IPS DF 19.7 (cell line): ENCODE results near the gene RAI14.
"Not testable (repeated sequence)": the region's sequence is repeated elsewhere in the genome, so short reads cannot be mapped to it uniquely, and the experiment has no call there.

Source experiments
- DNase-seq: peaks from one replicate; pipeline ENCODE4 v3.0.0-alpha.2; 2013; ENCODE audit warnings: low read depth, low spot score

RAI14 gene

DNA sequence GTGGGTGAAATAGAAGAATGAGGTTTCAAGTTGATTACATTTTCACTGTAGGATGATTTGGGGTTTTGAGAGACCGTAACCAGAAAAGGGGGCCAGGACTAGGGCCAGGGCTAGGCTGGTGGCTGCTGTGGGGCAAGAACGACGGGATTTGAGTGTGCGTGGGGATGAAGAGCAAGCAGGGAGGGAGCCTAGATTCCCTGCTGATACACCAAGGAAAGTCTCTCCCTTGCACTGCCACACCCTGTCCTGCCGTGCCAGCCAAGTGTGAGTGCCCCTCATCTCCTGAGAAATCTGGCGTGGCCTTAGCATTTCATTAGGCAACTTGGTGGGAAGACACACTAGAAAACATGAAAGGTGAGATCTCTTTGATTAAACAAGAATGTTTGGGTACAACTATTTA is 42.6 kb downstream of the RAI14 start:
- DNase-seq = no peak

DNA sequence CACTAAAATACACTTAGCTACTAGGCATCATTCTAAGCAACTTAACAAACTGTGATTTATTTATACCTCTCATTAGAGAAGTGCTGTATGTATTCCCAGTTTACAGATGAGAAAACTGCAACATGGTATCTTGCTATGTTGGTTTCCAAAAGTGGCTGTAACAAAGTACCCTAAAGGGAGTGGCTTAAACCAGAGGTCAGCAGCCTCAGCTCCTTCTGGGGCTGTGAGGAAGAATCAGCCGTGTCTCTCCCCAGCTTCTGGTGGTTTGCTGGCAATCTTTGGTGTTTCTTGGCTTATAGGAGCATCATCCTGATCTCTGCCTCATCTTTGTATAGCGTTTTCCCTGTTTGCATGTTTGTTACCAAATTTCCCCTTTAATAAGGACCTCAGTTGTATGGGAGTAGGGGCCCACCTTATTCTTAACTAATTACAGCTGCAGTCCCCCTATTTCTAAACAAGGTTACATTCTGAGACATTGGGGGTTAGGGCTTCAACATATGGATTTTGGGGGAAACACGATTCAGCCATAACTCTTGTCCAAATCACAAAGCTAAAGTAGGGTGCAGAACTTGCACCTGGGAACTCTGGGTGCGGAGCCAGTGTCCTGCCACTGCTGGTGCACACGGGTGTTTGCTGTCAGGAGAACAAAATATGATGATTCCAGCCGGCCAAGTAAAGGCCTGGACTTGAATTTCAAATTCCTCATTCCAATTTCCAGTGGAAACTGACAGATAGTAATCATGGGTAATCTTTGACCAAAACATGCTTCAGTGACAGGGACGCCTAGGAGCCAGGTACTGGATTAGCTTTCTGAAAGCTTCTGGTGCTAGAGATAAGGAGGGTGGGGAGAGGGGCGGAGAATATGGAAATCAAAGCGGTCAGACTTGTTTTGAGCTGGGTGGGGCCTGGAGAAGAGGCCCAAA is 43.3 kb downstream of the RAI14 start:
- no peak for DNase-seq

GRCh38 chr5:34700078-34700452 is 43.9 kb downstream of the RAI14 start:
- DNase-seq = no peak

- DNase-seq = not testable (repeated sequence)
Measured at GRCh38 chr5:34701442-34701841, 45.3 kb downstream of the RAI14 start.

GRCh38 chr5:34703767-34704713 is 47.9 kb downstream of the RAI14 start:
- no peak for DNase-seq

GRCh38 chr5:34706084-34706483 is 50.0 kb downstream of the RAI14 start:
- DNase-seq = no peak

- no peak for DNase-seq
Measured at GRCh38 chr5:34707451-34708107, 51.5 kb downstream of the RAI14 start.

- no peak for DNase-seq
Measured at GRCh38 chr5:34708777-34709176, 52.6 kb downstream of the RAI14 start.

DNA sequence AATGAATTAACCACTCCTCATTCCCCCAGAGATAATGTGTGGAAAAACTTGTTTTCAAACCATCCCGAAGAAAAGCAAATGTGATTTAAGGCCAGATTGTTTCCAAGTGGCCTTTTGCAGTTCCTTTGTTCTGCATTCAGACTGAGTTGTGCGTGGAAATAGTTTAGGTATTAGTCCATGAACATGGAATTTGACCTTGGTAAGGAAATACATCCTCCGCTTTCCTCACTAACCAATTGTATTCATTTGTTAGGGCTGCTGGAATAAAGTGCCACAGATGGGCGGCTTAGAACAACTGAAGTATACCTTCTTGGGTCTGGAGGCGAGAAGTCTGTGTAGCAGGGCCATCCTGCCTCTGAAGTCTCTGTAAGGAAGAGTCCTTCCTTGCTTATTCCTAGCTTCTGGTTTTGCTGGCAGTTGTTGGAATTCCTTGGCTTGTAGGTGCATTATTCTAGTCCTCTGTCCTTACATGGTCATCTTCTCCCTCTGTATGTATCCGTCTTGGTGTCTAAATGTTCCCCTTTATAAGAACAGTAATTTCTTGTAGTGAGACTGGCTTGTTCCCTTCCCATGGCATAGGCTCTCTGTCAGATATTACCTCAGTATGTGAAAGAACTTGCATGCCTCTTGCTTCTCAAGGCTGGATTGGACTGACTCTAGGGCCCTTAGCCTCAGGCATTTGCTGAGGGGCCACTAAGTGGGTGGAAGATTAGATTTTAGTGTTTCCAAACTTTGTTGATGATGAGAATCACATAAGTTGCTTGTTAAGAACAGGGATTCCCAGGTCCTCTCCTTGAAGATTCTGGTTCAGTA is 53.9 kb downstream of the RAI14 start:
- DNase-seq = no peak

DNA sequence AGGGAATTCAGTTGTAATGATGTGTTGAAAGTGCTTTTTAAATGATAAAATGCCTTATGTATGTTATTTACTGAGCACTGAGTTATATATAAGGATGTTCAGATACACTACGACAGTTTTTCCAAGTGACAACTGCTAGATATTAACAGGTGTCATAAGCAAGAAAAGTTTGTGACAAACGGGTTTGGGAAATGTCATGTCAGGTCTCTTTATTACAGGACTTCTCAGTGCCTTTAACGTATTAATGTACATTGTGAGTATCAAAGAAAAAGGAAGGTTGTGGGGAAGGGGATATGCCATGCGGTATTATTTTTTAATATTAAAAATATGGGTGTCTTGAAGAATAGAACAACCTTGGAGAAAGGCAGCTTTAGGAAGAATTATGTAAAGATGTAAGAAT is 56.4 kb downstream of the RAI14 start:
- DNase-seq = no peak

DNA sequence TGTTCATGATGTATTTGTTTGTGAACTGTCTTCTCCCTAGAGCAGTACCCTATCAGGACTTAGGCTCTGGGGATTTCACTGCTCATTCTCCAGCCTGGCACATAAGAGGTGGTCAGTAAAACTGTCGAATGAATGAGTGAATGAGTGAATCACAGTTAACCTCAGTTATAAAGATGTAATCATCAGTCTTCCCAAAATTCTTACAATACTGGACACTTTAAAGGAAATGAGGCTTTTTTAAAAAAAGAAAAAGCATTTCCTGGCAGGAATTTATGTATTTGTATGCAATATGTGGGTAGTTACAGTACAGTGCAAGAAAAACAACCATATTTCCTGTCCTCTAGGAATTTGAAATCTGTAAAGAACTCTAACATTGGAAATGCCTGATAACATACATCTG is 59.6 kb downstream of the RAI14 start:
- no peak for DNase-seq

- no peak for DNase-seq
Measured at GRCh38 chr5:34716986-34717385, 60.9 kb downstream of the RAI14 start.

GRCh38 chr5:34717426-34718327 is 61.5 kb downstream of the RAI14 start:
- peak; percentile 86 for DNase-seq

DNA sequence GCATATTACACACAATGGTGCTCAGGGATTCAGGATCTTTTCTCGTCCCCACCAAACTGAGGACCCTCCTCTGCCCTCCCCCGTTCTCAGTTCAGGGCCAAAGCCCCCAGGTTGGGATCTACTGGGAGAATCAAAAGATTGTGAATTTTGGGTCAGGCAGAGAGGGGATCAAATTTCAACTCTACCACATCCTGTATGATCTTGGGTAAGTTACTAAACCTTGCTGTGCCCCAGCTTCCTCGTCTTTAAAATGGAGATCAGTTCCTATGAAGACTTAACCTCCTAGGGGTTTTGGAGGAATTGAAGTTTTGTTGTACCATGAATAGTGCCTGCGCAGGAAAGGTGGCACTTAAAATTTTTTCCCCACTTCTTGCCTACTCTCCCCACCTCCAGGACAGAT is 62.4 kb downstream of the RAI14 start:
- DNase-seq = no peak

- no peak for DNase-seq
Measured at GRCh38 chr5:34719029-34719428, 62.9 kb downstream of the RAI14 start.

DNA sequence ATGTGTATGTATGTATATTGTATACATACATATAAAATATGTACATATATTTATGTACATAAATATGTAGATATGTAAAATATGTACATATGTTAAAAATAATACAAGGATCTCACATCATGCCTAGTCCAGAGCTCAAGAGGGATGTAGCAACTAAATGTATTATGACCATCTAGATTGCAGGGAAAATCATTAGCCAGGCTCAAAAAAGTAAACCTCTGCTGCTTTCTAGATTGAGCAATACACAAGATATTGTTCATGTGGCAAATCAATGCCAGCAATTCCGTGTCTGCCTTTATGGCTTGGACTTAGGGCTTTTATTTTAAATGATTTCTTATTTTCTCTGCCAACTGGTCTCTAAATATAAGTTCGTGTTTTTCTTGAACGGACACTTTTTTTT is 65.2 kb downstream of the RAI14 start:
- DNase-seq = no peak

DNA sequence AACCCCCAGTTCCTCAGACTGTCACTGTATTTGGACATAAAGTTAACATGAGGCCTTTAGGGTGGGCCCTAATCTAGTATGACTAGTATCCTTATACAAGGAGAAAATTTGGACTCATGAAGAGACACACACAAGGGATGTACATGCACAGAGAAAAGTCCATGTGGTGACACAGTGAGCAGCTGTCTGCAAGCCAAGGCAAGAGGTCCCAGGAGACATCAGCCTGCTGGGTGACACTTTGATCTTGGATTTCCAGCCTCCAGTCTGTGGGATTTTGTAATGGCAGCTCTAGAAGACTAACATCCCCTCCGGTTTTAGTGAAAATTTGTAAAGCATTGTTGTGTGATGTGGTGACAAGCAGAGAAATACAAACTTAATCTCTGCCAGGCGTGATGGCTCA is 66.1 kb downstream of the RAI14 start:
- no peak for DNase-seq

DNA sequence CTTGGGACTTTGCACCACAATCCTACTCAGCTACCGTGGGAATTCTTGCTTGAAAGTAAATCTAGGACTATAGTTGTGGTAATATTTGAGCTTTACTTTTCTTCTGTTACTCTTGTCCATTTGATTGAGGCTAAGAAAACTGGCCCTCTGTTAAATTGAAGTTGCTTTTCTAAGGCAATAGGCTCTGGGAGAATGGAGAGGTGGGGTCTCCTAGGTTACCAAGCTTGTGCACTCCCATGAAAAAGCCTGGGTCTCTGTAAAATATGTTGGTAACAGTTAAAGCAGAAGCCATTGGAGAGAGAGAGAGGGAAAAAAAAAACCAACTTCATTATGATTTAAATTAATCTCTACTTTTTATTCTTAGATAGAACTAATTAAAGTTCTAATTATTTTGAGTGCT is 68.6 kb downstream of the RAI14 start:
- DNase-seq = no peak

DNA sequence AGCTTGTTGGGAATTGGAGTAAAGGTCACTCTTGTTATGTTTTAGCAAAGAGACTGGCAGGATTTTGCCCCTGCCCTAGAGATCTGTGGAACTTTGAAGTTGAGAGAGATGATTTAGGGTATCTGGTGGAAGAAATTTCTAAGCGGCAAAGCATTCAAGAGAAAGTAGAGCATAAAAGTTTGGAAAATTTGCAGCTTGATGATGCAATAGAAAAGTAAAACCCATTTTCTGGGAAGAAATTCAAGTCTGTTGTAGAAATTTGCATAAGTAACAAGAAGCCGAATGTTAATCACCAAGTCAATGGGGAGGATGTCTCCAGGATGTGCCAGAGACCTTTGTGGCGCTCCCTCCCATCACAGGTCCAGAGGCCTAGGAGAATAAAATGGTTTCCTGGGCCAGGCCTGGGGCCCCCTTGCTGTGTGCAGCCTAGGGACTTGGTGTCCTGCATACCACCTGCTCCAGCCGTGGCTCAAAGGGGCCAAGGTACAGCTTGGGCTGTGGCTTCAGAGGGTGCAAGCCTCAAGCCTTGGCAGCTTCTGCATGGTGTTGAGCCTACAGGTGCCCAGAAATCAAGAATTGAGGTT is 71.1 kb downstream of the RAI14 start:
- not testable (repeated sequence) for DNase-seq

- DNase-seq = no peak
Measured at GRCh38 chr5:34728236-34728635, 72.1 kb downstream of the RAI14 start.
